Osteocyte (in vitro differentiated cells): ENCODE data around the gene KDM1B. TPM values are rescaled to one million over a fixed set of nuclear protein-coding genes. Genes with fewer than 3 reads are reported as not detected.
A peak's percentile ranks its signal among the peaks of the same experiment; 100 is the strongest.

Experiments
- DNase-seq: peaks from one replicate; pipeline ENCODE4 v3.0.0; 2021; ENCODE audit warnings: mixed read lengths; ENCODE audit not compliant: unreplicated experiment; ENCODE audit errors: extremely low spot score
- H3K27ac Mint-ChIP-seq: one replicate; pipeline ENCODE4 v1.8.0; 2021; ENCODE audit warnings: mild to moderate bottlenecking, mixed read lengths; ENCODE audit not compliant: unreplicated experiment
- H3K27me3 Mint-ChIP-seq: one replicate; pipeline ENCODE4 v1.8.0; 2021; ENCODE audit warnings: mixed read lengths; ENCODE audit not compliant: unreplicated experiment
- H3K36me3 Mint-ChIP-seq: one replicate; pipeline ENCODE4 v1.8.0; 2021; ENCODE audit warnings: mixed read lengths; ENCODE audit not compliant: unreplicated experiment
- H3K4me1 Mint-ChIP-seq: one replicate; pipeline ENCODE4 v1.8.0; 2021; ENCODE audit warnings: mixed read lengths; ENCODE audit not compliant: unreplicated experiment
- H3K4me3 Mint-ChIP-seq: one replicate; pipeline ENCODE4 v1.8.0; 2021; ENCODE audit warnings: mild to moderate bottlenecking, moderate library complexity, mixed read lengths; ENCODE audit not compliant: unreplicated experiment
- H3K9me3 Mint-ChIP-seq: one replicate; pipeline ENCODE4 v1.8.0; 2021; ENCODE audit warnings: mixed read lengths; ENCODE audit not compliant: unreplicated experiment
- CTCF ChIP-seq: fragments of 200-600 bp; sonication (generic); IDR thresholded peaks from 2 replicates; pipeline ENCODE4 v1.5.0; 2021; ENCODE audit warnings: antibody characterized with exemption, mild to moderate bottlenecking, moderate library complexity
- total RNA-seq: library from RNA; stranded (reverse); gene quantifications from 2 replicates; pipeline ENCODE4 v1.2.1, GENCODE V29; 2021

Gene KDM1B
- total RNA-seq, 1 donor from 2014 or later = 12.1 TPM

GRCh38 chr6:18155864-18156421, 721 bp downstream of the KDM1B start:
- DNase-seq = no peak
- peak overlapping the region; percentile 98 for H3K4me3 Mint-ChIP-seq
- TF ChIP-seq CTCF = peak; percentile 32

GRCh38 chr6:18160911-18161310, 5.7 kb downstream of the KDM1B start:
- H3K9me3 Mint-ChIP-seq = no peaks in the 10 kb centered on the region
- peaks cover 34% of the 10 kb centered on the region for H3K36me3 Mint-ChIP-seq
- DNase-seq = no peak
- TF ChIP-seq CTCF = no peak
- H3K27me3 Mint-ChIP-seq = no peaks in the 10 kb centered on the region
- no peak overlapping the region for H3K4me3 Mint-ChIP-seq
- no peak overlapping the region for H3K27ac Mint-ChIP-seq
- peaks cover 5% of the 10 kb centered on the region for H3K4me1 Mint-ChIP-seq

More at GRCh38 chr6:18155864-18156421, 721 bp downstream of the KDM1B start:
- Mint-ChIP-seq H3K27ac (peak overlapping the region; percentile 59), H3K9me3 (no peaks in the 10 kb centered on the region), H3K27me3 (no peaks in the 10 kb centered on the region), H3K4me1 (peaks cover 16% of the 10 kb centered on the region), H3K36me3 (peaks cover 6% of the 10 kb centered on the region)

- Mint-ChIP-seq H3K27ac (no peak overlapping the region), H3K4me3 (no peak overlapping the region), H3K27me3 (no peaks in the 10 kb centered on the region), H3K4me1 (peaks cover 5% of the 10 kb centered on the region), H3K36me3 (peaks cover 34% of the 10 kb centered on the region), H3K9me3 (no peaks in the 10 kb centered on the region)
- no peak for DNase-seq
- TF ChIP-seq CTCF = no peak
Measured at GRCh38 chr6:18161431-18161830, 6.2 kb downstream of the KDM1B start.

GRCh38 chr6:18162401-18162800, 7.2 kb downstream of the KDM1B start:
- DNase-seq = no peak
- Mint-ChIP-seq H3K36me3 (peaks cover 34% of the 10 kb centered on the region), H3K4me1 (peaks cover 7% of the 10 kb centered on the region), H3K27ac (no peak overlapping the region), H3K27me3 (no peaks in the 10 kb centered on the region), H3K4me3 (no peak overlapping the region), H3K9me3 (no peaks in the 10 kb centered on the region)
- TF ChIP-seq CTCF = no peak

- no peak for DNase-seq
- Mint-ChIP-seq H3K36me3 (peaks cover 37% of the 10 kb centered on the region), H3K4me3 (no peak overlapping the region), H3K27me3 (no peaks in the 10 kb centered on the region), H3K4me1 (peaks cover 7% of the 10 kb centered on the region), H3K9me3 (no peaks in the 10 kb centered on the region), H3K27ac (no peak overlapping the region)
- no peak for TF ChIP-seq CTCF
Measured at GRCh38 chr6:18165751-18166150, 10.5 kb downstream of the KDM1B start.
